Uterus (tissue), 4 donors: ENCODE data around the gene ATP1B3. TPM values are rescaled to one million over a fixed set of nuclear protein-coding genes. Genes with fewer than 3 reads are reported as not detected.

Source experiments
- DNase-seq, 2 donors: peaks; one replicate each; pipeline ENCODE4 v3.0.0-alpha.2; 2019 to 2020
- H3K27ac ChIP-seq, 2 donors: fragments of 200-600 bp; sonication (generic); 1 replicate in 1 of 2; 2 replicates in 1 of 2; pipeline ENCODE4 v1.5.1; 2016 to 2018
- H3K27me3 ChIP-seq, 2 donors: fragments of 200-600 bp; sonication (generic); one replicate each; pipeline ENCODE4 v1.5.1; 2018 to 2019; ENCODE audit warnings: control low read depth in 1 of 2
- H3K36me3 ChIP-seq, 2 donors: fragments of 200-600 bp; sonication (generic); one replicate each; pipeline ENCODE4 v1.5.1; 2019; ENCODE audit warnings: control low read depth in 1 of 2
- H3K4me1 ChIP-seq, 2 donors: fragments of 200-600 bp; sonication (generic); one replicate each; pipeline ENCODE4 v1.5.1; 2018 to 2019; ENCODE audit warnings: control low read depth in 1 of 2
- H3K4me3 ChIP-seq, 2 donors: fragments of 200-600 bp; sonication (generic); 1 replicate in 1 of 2; 2 replicates in 1 of 2; pipeline ENCODE4 v1.5.1; 2018 to 2019; ENCODE audit warnings: mild to moderate bottlenecking in 1 of 2
- H3K9me3 ChIP-seq, 2 donors: fragments of 200-600 bp; sonication (generic); one replicate each; pipeline ENCODE4 v1.5.1; 2019; ENCODE audit warnings: control low read depth in 1 of 2
- POLR2A ChIP-seq, 2 donors: fragments of 450-650 bp; IDR thresholded peaks; one replicate each; pipeline ENCODE4 v1.6.1; 2016; ENCODE audit warnings: antibody characterized with exemption in 2 of 2, mild to moderate bottlenecking in 1 of 2, moderate library complexity in 1 of 2
- intact Hi-C: fragments of 100-400 bp; cut with DNase I; formaldehyde crosslinking; loops from one replicate; pipeline ENCODE4 v1.15.1; 2023; ENCODE audit warnings: low total_unique reads
- total RNA-seq, 4 donors: library from RNA; depleted of rRNA in 3 of 4; stranded (reverse); fragments of >200 nt in 3 of 4; gene quantifications; one replicate each; pipeline versions ENCODE4 v1.1.0 to v1.2.4, GENCODE V29; 2014 to 2023
- TF ChIP-seq, protein P1 (sequence below), 4 experiments: fragments of 200-600 bp in 2 of 4; fragments of 450-650 bp in 2 of 4; sonication (generic) in 2 of 4; IDR thresholded peaks; one replicate each; pipeline ENCODE4 v1.5.1; 2016 to 2019; ENCODE audit warnings: antibody characterized with exemption in 4 of 4, mild to moderate bottlenecking in 2 of 4, moderate library complexity in 1 of 4
- donor health status: DM: yes; HTN: yes; CAD: no.

Gene ATP1B3
- total RNA-seq, result 10 to 100 TPM; 33.3 to 98.4 (median 40.3) TPM

DNA sequence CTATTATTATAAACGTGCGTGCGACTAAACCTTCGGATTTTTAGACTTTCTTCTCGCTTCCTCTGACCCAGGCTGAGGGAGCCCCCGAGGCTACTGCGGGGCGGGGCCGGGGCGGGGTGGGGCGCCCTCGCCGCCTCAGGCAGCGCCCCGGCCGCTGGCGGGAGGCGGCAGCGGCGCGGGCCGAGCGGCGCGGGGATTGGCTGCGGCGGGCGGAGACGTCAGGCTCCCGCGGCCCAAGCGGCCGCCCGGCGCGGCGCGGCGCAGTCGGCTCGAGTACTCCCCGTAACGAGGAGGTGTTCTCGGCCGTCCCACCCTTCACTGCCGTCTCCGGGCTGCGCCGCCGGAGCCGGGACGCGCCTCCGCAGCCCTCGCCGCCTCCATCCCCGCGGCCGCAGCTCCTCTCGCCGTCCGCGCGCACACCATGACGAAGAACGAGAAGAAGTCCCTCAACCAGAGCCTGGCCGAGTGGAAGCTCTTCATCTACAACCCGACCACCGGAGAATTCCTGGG is at the start of gene ATP1B3:
Gene ATP1B3, plus strand, starts transcription at position 263 of the 510 bp plus-strand sequence. Its CDS starts 159 bp downstream, at position 422.
- Histone ChIP-seq H3K27ac (peak within 1 kb of the TSS; percentile 100), H3K4me3 (peak within 1 kb of the TSS; percentile 86 to 94), H3K4me1 (no peaks in the 10 kb centered on the region), H3K9me3 (no peaks in the 10 kb centered on the region), H3K36me3 (no peaks in the 10 kb centered on the region), H3K27me3 (no peaks in the 10 kb centered on the region)
- TF ChIP-seq, protein P1, sequence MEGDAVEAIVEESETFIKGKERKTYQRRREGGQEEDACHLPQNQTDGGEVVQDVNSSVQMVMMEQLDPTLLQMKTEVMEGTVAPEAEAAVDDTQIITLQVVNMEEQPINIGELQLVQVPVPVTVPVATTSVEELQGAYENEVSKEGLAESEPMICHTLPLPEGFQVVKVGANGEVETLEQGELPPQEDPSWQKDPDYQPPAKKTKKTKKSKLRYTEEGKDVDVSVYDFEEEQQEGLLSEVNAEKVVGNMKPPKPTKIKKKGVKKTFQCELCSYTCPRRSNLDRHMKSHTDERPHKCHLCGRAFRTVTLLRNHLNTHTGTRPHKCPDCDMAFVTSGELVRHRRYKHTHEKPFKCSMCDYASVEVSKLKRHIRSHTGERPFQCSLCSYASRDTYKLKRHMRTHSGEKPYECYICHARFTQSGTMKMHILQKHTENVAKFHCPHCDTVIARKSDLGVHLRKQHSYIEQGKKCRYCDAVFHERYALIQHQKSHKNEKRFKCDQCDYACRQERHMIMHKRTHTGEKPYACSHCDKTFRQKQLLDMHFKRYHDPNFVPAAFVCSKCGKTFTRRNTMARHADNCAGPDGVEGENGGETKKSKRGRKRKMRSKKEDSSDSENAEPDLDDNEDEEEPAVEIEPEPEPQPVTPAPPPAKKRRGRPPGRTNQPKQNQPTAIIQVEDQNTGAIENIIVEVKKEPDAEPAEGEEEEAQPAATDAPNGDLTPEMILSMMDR (IDR thresholded peaks at IDR 0.05), result peak in 2 of 4 experiments; percentile 40 to 45
- TF ChIP-seq POLR2A (IDR thresholded peaks at IDR 0.05), result peak; percentile 94 to 96
- DNase-seq, result peak; percentile 85 to 86
- intact Hi-C loops, result no loop called here

DNA sequence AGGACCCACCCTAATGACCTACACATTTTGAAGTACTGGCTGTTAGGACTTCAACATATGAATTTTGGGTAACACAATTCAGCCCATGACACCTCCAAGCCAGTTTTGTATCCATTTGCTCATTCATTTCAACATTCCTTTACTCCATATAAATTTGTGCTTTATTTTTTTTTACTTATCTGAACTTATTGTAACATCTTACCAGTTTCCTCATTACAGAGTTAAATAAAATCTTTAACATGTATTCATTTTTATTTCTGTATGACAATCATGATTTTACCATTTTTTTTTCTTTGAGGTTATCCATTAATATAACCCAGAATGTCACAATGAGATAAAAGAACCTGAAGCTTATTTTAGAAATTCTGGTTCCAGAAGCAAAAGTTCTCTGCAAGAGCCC is 48.0 kb upstream of the ATP1B3 start:
- no peak overlapping the region for H3K4me3 ChIP-seq
- H3K9me3 ChIP-seq, result no peaks in the 10 kb centered on the region
- no peaks in the 10 kb centered on the region for H3K36me3 ChIP-seq
- intact Hi-C loops, result no loop called here
- no peak for TF ChIP-seq POLR2A (IDR thresholded peaks at IDR 0.05)
- TF ChIP-seq, protein P1 (IDR thresholded peaks at IDR 0.05), result no peak
- no peaks in the 10 kb centered on the region for H3K27me3 ChIP-seq
- H3K4me1 ChIP-seq, result no peaks in the 10 kb centered on the region
- H3K27ac ChIP-seq, result no peak overlapping the region
- no peak for DNase-seq

DNA sequence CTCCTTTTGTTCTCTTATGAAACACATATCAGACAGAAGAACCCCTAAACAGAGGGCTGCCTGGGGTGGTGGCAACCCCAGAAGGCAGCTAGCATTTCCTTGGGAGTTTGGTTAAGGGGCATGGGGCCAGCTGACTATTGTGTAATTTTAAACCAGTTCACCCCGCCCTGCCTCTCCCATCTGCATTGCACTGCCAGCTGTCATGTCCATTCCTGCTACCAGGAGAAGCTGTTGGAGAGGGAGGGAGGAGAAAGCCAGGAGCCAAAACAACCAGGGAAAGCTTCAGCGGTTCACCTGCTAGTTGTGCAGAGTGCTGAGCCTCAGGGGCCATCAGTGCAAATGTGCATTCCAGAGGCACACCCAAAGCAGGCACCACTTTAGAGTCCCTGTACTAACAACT is 47.6 kb upstream of the ATP1B3 start:
- H3K9me3 ChIP-seq, result no peaks in the 10 kb centered on the region
- intact Hi-C loops, result no loop called here
- no peaks in the 10 kb centered on the region for H3K4me1 ChIP-seq
- TF ChIP-seq, protein P1 (IDR thresholded peaks at IDR 0.05), result no peak
- TF ChIP-seq POLR2A (IDR thresholded peaks at IDR 0.05), result no peak
- no peaks in the 10 kb centered on the region for H3K36me3 ChIP-seq
- no peaks in the 10 kb centered on the region for H3K27me3 ChIP-seq
- H3K4me3 ChIP-seq, result no peak overlapping the region
- H3K27ac ChIP-seq, result no peak overlapping the region
- DNase-seq, result no peak

DNA sequence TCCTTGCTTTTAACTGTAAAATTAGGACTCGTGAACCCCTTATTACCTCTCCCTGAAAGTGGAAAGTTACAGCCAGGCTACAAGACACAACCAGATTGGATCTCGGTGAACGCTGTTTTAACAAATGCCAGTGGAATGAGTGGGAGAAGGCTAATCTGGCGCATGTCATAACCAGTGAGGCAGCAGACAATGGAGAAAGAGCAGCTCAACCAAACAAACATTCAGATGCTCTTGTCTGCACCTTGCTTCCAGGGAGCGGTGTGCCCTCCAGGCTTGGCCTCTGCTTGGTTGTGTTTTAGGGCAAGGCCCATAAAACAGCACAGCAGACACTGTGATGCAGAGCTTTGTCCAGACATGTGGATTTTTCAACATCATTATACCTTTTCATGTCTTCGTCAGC is 45.9 kb upstream of the ATP1B3 start:
- H3K27me3 ChIP-seq, result no peaks in the 10 kb centered on the region
- intact Hi-C loops, result no loop called here
- H3K27ac ChIP-seq, result no peak overlapping the region
- no peaks in the 10 kb centered on the region for H3K9me3 ChIP-seq
- DNase-seq, result peak in 1 of 2 donors; percentile 19
- TF ChIP-seq, protein P1 (IDR thresholded peaks at IDR 0.05), result no peak
- no peak for TF ChIP-seq POLR2A (IDR thresholded peaks at IDR 0.05)
- H3K36me3 ChIP-seq, result no peaks in the 10 kb centered on the region
- H3K4me1 ChIP-seq, result no peaks in the 10 kb centered on the region
- no peak overlapping the region for H3K4me3 ChIP-seq

DNA sequence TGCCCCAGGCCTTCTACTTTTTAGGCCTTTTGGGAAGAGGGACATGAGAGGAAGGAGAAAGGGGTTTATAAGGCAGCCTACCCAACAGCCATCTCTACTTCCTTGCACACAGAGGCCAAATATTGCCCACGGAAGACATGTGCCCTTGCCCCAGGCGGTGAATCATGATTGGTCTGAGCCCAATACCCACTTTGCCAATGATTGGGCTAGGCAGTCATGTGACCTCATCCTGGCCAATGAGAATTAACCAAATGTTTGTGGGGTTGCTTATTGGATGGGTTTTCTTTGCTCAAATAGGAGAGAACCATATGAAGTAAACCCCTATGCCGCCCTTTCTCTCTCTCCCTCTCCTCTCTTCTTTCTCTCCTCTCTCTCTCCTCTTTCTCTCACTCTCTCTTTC is 42.2 kb upstream of the ATP1B3 start:
- DNase-seq, result no peak
- no peaks in the 10 kb centered on the region for H3K4me1 ChIP-seq
- H3K9me3 ChIP-seq, result no peaks in the 10 kb centered on the region
- no peaks in the 10 kb centered on the region for H3K36me3 ChIP-seq
- TF ChIP-seq POLR2A (IDR thresholded peaks at IDR 0.05), result no peak
- H3K27ac ChIP-seq, result no peak overlapping the region
- no peak overlapping the region for H3K4me3 ChIP-seq
- H3K27me3 ChIP-seq, result no peaks in the 10 kb centered on the region
- intact Hi-C loops, result no loop called here
